Stimulated activated CD8-positive, alpha-beta memory T cell treated with anti-CD3 and anti-CD28 coated beads, Interleukin-4, amount 100 ng/mL, for 1 hour (primary cell): ENCODE data around the gene SYPL1.

Experiments used
- DNase-seq, 2 donors: peaks; one replicate each; pipeline ENCODE4 v3.0.0-alpha.2; 2020; ENCODE audit warnings: low read depth in 2 of 2, low spot score in 1 of 2

SYPL1 gene

GRCh38 chr7:106122713-106123112, 10.6 kb upstream of the SYPL1 start:
- no peak for DNase-seq

DNA sequence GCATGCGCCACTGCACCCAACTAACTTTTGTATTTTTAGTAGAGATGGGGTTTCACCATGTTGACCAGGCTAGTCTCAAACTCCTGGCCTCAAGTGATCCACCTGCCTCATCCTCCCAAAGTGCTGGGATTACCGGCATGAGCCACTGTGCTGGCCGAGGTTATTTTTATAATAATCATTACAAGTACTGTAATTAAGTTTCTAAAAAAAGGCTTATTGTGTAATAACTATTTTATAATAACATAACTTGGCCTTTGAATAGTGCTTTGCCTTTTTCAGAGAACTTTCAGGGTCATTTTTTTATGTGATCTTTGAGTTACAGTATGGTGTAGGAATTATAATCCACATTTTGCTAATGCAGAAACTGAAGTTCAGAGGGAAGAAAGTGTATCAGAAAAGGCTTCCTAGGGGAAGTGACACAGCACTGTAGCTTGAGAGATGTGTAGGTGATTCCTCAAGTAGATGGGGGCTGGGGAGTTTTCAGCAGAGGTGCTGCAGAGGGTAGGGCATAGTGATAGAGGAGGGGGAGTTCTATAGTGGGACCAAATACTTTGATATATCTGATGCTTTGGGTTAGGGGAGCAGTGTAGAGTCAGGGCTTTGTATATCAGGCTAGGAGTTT, 9.2 kb upstream of the SYPL1 start:
- DNase-seq, result no peak

GRCh38 chr7:106120500-106120899, 8.4 kb upstream of the SYPL1 start:
- no peak for DNase-seq

- no peak for DNase-seq
Observed at GRCh38 chr7:106119719-106120118, 7.6 kb upstream of the SYPL1 start.

- no peak for DNase-seq
Observed at GRCh38 chr7:106117786-106118544, 5.9 kb upstream of the SYPL1 start.

GRCh38 chr7:106116161-106116704, 4.1 kb upstream of the SYPL1 start:
- DNase-seq, result no peak

GRCh38 chr7:106114716-106115383, 2.7 kb upstream of the SYPL1 start:
- DNase-seq, result peak in 1 of 2 donors; percentile 9

- no peak for DNase-seq
Observed at GRCh38 chr7:106112972-106113421, 885 bp upstream of the SYPL1 start.

DNA sequence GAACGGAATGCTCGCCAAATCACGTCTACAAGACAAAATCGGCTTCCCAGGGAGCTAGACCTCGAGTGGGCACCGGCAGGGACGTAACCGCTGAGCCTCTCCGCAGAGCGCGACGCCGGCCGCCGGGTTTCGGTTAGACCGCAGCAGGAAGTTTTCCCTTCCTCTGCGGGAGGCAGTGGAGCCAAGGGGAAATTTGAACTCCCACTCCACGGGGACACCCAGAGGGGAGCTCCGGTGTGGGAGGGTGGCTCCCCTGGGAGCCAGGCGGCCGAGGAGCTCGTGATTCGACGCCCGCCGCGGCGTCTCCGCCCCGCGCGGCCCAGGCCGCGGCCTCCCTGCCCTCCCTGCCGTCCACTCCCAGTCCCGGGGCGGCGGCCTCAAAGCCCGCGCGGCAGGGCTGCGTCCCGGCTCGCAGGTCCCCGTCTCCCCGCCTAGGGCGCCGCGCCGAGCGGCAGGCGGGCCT, 426 bp downstream of the SYPL1 start:
- peak in 1 of 2 donors; percentile 5 for DNase-seq

- no peak for DNase-seq
Observed at GRCh38 chr7:106110885-106111654, 1.0 kb downstream of the SYPL1 start.

DNA sequence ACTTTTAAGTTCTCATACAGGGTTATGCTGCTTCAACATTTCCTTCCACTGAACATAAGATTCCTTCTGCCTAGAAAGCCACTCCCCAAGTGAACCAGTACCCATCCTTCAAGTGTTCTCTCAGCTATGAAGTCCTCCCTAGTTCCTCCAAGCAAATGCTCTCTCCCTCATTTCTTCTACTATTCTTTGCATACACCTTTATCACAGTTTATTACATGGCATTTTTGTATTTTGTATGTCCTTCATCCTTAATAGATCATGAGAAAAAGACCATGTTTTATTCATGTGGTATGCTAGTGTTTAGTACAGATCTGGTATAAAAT, 1.9 kb downstream of the SYPL1 start:
- DNase-seq, result no peak

DNA sequence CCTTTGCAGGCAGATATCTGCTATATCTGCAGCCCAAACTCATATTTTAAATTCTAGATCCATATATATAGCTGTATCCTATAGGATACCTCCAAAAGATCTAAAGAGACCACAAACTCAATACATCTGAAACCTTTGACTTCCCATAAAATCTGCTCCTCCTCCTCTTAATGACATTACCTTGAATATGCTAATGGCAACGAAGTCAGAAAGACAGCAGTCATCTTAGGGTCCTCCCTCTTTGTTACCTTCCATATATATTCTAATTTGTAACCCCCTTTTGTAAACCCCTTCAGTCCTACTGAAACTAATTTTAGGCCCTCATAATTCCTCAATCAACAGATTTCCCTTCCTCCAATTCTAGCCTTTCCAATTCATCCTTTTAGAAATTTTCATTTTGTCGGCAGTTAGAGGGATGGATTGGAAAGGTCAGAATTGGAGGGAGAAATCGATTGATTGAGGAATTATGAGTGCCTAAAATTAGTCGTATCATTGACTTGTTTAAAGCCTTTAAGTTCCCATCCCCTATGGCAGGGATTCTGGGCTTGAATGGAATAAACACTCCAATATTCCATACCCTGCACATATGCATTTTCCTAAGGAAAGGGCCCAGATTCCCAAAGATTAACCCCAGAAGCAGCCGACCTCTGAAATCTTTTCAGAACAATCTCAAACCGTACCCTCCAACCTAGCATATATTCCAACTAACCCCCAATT, 2.4 kb downstream of the SYPL1 start:
- DNase-seq, result no peak

DNA sequence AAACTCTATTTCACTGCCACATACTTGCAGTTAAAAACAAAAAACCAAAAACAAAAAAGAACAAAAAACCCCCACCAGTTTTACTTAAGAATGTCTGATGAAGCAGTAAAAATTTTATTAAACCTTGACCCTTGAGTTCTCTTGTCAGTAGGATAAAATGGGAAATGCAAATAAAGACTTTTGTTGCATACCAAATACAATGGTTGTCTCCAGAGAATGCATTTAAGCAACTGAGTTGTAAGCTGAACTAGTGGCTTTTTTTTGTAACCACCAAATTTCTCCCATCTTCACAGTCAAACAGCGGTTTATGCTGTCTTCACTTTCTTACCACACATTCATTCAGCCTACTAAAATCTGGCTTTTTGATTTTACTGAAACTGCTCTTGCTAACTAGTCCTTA, 3.1 kb downstream of the SYPL1 start:
- no peak for DNase-seq

GRCh38 chr7:106104721-106105260, 7.3 kb downstream of the SYPL1 start:
- DNase-seq, result no peak

DNA sequence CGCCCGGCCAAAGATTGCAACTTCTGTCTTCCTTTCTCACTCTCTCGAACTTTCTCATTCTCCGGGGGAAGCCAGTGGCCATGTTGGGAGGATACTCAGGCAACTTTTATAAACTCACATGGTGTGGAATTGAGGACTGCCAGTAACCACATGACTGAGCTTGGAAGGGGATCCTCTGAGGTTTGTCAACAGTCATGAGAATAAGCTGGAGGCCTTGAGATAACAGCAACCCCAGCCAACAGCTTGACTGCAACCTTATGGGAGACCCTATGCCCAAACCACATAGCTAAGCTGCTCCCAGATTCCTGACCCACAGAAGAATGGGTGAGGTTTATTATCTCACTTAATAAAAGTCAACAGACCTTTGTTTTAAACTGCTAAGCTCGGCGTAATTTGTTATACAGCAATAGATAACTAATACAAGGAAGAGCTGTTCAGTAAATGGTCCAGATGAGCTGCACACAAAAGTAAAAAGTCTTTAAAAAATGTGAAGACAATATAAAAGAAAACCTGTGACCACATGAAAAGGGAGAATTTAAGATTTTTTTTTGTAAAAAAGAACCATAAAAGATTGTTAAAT, 9.6 kb downstream of the SYPL1 start:
- DNase-seq, result no peak

GRCh38 chr7:106101726-106102125, 10.4 kb downstream of the SYPL1 start:
- DNase-seq, result no peak

- DNase-seq, result no peak
Observed at GRCh38 chr7:106100863-106101629, 11.1 kb downstream of the SYPL1 start.

- DNase-seq, result no peak
Observed at GRCh38 chr7:106099539-106099938, 12.6 kb downstream of the SYPL1 start.

GRCh38 chr7:106098889-106099288, 13.2 kb downstream of the SYPL1 start:
- DNase-seq, result no peak
